ENCODE measurements around the gene BLVRB. TPM values are rescaled to one million over a fixed set of nuclear protein-coding genes. Genes with fewer than 3 reads are reported as not detected.
"Not testable (repeated sequence)": the region's sequence is repeated elsewhere in the genome, so short reads cannot be mapped to it uniquely, and the experiment has no call there.

Gene BLVRB
- total and polyA plus RNA-seq, 8 donors, result 54.3 to 561 (median 252) TPM

DNA sequence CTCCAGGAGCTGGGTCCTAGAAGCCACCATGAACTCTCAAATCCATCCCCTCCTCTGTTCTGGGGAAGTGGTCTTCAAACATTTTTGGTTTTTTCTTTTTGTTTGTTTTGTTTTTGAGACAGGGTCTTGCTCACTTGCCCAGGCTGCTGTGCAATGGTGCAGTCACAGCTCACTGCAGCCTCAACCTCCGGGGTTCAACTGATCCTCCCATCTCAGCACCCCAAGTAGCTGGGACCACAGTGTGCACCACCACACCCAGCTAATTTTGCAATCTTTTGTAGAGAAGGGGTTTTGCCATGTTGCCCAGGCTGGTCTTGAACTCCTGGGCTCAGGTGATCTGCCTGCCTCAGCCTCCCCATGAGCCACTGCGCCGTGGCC, 7.0 kb downstream of the BLVRB start:
- WGBS, 5 donors, result 97 to 100% (median 99%) methylated on average over 3 of the region's 3 CpGs
- H3K27me3 ChIP-seq, result no peaks in the 10 kb centered on the region
- no peak for TF ChIP-seq POLR2AphosphoS5 (IDR thresholded peaks at IDR 0.05)
- no peak for TF ChIP-seq POLR2A (IDR thresholded peaks at IDR 0.05)
- no peak for TF ChIP-seq CTCF (IDR thresholded peaks at IDR 0.05)
- no peak for TF ChIP-seq EP300 (IDR thresholded peaks at IDR 0.05)
- DNase-seq, result no peak
- intact Hi-C loops (cut with DNase I; ENCODE audit: low total_unique reads), result no loop called here
- no peak overlapping the region for H3K27ac ChIP-seq
- no peaks in the 10 kb centered on the region for H3K9me3 ChIP-seq
- peaks cover 13 to 26% (median 21%) of the 10 kb centered on the region in 4 donors for H3K4me1 ChIP-seq
- peaks cover 9 to 53% (median 48%) of the 10 kb centered on the region in 4 donors for H3K36me3 ChIP-seq
- no peak overlapping the region for H3K4me3 ChIP-seq

DNA sequence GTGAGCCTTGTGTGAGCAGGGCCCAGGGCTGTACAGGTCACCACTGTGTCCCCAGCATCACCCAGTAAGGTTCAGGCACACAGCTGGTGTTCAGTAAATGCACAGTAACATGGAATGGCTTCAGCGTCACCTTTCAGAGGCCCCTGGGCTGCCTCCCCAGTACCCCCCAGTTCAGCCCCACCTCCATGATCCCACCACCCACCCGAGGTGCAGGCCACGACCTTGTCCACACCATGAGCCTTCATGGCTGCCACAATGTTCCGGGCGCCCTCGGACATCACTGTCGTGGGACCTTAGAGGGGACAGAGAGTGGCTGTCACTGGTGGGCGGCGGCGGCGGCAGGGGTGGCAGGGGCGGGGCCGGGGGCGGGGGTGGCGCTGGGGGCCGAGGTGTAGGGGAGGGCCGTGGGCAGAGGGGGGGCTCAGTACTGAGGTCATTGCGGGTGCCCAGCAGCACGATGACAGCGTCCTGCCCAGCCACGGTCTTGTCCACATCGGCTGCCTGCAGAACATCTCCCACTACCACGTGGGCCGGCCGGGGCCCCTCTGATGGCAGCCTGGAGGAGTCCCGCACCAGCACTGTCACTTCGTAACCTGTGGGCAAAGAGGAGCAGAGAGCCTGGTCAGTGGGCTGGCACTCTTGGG, 7.5 kb downstream of the BLVRB start:
- Histone ChIP-seq H3K27me3 (no peaks in the 10 kb centered on the region), H3K27ac (no peak overlapping the region), H3K9me3 (no peaks in the 10 kb centered on the region), H3K36me3 (peaks cover 9 to 58% (median 48%) of the 10 kb centered on the region in 4 donors), H3K4me1 (peaks cover 11 to 27% (median 19%) of the 10 kb centered on the region in 4 donors), H3K4me3 (no peak overlapping the region)
- WGBS, 5 donors, result 84 to 91% (median 90%) methylated on average over 20 to 27 of the region's 27 CpGs
- no peak for TF ChIP-seq CTCF (IDR thresholded peaks at IDR 0.05)
- TF ChIP-seq EP300 (IDR thresholded peaks at IDR 0.05), result no peak
- no peak for DNase-seq
- intact Hi-C loops (cut with DNase I; ENCODE audit: low total_unique reads), result no loop called here

DNA sequence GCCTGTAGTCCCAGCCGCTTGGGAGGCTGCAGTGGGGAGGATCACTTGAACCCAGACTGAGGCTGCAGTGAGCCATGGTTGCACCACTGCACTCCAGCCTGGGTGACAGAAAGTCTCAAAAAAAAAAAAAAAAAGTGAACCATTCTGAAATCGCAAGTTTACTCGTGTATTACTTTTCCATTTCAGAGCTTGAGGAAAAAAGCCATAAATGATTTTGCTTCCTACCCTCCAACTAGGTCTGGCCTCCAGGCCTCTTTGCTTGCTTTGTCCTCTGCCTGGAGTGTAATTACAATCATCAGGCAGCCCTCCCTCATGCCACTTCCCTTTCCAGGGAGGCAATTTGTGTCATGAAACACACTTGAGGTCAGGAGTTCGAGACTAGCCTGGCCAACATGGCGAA, 8.5 kb downstream of the BLVRB start:
- WGBS, 5 donors, result 86 to 93% (median 91%) methylated on average over 5 of the region's 5 CpGs
- no peaks in the 10 kb centered on the region for H3K9me3 ChIP-seq
- H3K27ac ChIP-seq, result no peak overlapping the region
- H3K4me3 ChIP-seq, result no peak overlapping the region
- TF ChIP-seq POLR2AphosphoS5 (IDR thresholded peaks at IDR 0.05) (no peak), EP300 (IDR thresholded peaks at IDR 0.05) (no peak), CTCF (IDR thresholded peaks at IDR 0.05) (no peak), POLR2A (IDR thresholded peaks at IDR 0.05) (no peak)
- DNase-seq, result no peak
- H3K36me3 ChIP-seq, result peaks cover 9 to 60% (median 48%) of the 10 kb centered on the region in 4 donors
- peaks cover 7 to 24% (median 14%) of the 10 kb centered on the region in 4 donors for H3K4me1 ChIP-seq
- intact Hi-C loops (cut with DNase I; ENCODE audit: low total_unique reads), result no loop called here
- H3K27me3 ChIP-seq, result no peaks in the 10 kb centered on the region

GRCh38 chr19:40453943-40454342, 11.6 kb downstream of the BLVRB start:
- DNase-seq; H3K4me1 ChIP-seq; H3K4me3 ChIP-seq; H3K27ac ChIP-seq; H3K27me3 ChIP-seq; H3K9me3 ChIP-seq; intact Hi-C loops (cut with DNase I; ENCODE audit: low total_unique reads): not testable (repeated sequence)
- WGBS, 5 donors, result 86 to 98% (median 96%) methylated on average over 6 of the region's 6 CpGs
- peaks cover 16 to 82% (median 67%) of the 10 kb centered on the region in 4 donors for H3K36me3 ChIP-seq

- WGBS, 5 donors, result 40 to 66% (median 60%) methylated on average over 5 of the region's 5 CpGs
- DNase-seq, result no peak
- TF ChIP-seq POLR2AphosphoS5 (IDR thresholded peaks at IDR 0.05) (no peak), POLR2A (IDR thresholded peaks at IDR 0.05) (no peak), CTCF (IDR thresholded peaks at IDR 0.05) (no peak), EP300 (IDR thresholded peaks at IDR 0.05) (no peak)
- Histone ChIP-seq H3K9me3 (no peaks in the 10 kb centered on the region), H3K4me3 (no peak overlapping the region), H3K27me3 (no peaks in the 10 kb centered on the region), H3K36me3 (peaks cover 15 to 82% (median 67%) of the 10 kb centered on the region in 4 donors), H3K27ac (peak overlapping the region in 1 of 5 donors; percentile 18), H3K4me1 (peaks cover 0 to 6% (median 3%) of the 10 kb centered on the region in 4 donors)
- intact Hi-C loops (cut with DNase I; ENCODE audit: low total_unique reads), result no loop called here
Measured at GRCh38 chr19:40453151-40453735, 12.3 kb downstream of the BLVRB start.
